ENCODE results near the gene ARID5A.

The ARID5A gene

GRCh38 chr2:96499061-96499960 lies 37.2 kb upstream of the ARID5A start:
- FAIRE-seq (no peak), DNase-seq (ENCODE audit: insufficient read length, low spot score) (no peak)
- TF ChIP-seq POU2F2 (IDR thresholded peaks at IDR 0.05; ENCODE audit: low read depth, low read length) (no peak), POLR2A (IDR thresholded peaks at IDR 0.05; ENCODE audit: low read depth, low read length) (no peak), PAX5 (IDR thresholded peaks at IDR 0.05; ENCODE audit: insufficient read depth, low read length, severe bottlenecking) (no peak)

GRCh38 chr2:96500385-96501066 lies 36.0 kb upstream of the ARID5A start:
- DNase-seq (ENCODE audit: insufficient read length, low spot score), result no peak
- FAIRE-seq, result no peak
- TF ChIP-seq POU2F2 (IDR thresholded peaks at IDR 0.05; ENCODE audit: low read depth, low read length) (no peak), POLR2AphosphoS5 (IDR thresholded peaks at IDR 0.05; ENCODE audit: low read depth, low read length) (no peak), PAX5 (IDR thresholded peaks at IDR 0.05; ENCODE audit: insufficient read depth, low read length, severe bottlenecking) (no peak), POLR2A (IDR thresholded peaks at IDR 0.05; ENCODE audit: low read depth, low read length) (no peak), TAF1 (IDR thresholded peaks at IDR 0.05; ENCODE audit: low read depth, low read length) (no peak), SPI1 (IDR thresholded peaks at IDR 0.05; ENCODE audit: low read depth, low read length) (no peak)

- no peak for TF ChIP-seq TAF1 (IDR thresholded peaks at IDR 0.05; ENCODE audit: low read depth, low read length)
- TF ChIP-seq POU2F2 (IDR thresholded peaks at IDR 0.05; ENCODE audit: low read depth, low read length), result no peak
- no peak for TF ChIP-seq SPI1 (IDR thresholded peaks at IDR 0.05; ENCODE audit: low read depth, low read length)
- TF ChIP-seq PAX5 (IDR thresholded peaks at IDR 0.05; ENCODE audit: insufficient read depth, low read length, severe bottlenecking), result no peak
- no peak for TF ChIP-seq POLR2A (IDR thresholded peaks at IDR 0.05; ENCODE audit: low read depth, low read length)
- no peak for TF ChIP-seq POLR2AphosphoS5 (IDR thresholded peaks at IDR 0.05; ENCODE audit: low read depth, low read length)
- FAIRE-seq (no peak), DNase-seq (ENCODE audit: insufficient read length, low spot score) (peak; percentile 42)
These were observed 35.1 kb upstream of the ARID5A start for GRCh38 chr2:96501471-96501874.

- TF ChIP-seq POLR2AphosphoS5 (IDR thresholded peaks at IDR 0.05; ENCODE audit: low read depth, low read length), result no peak
- no peak for TF ChIP-seq POU2F2 (IDR thresholded peaks at IDR 0.05; ENCODE audit: low read depth, low read length)
- DNase-seq (ENCODE audit: insufficient read length, low spot score), result no peak
- peak; percentile 75 for FAIRE-seq
These were observed 34.4 kb upstream of the ARID5A start for GRCh38 chr2:96501886-96502810.

- DNase-seq (ENCODE audit: insufficient read length, low spot score) (no peak), FAIRE-seq (no peak)
- no peak for TF ChIP-seq POU2F2 (IDR thresholded peaks at IDR 0.05; ENCODE audit: low read depth, low read length)
- no peak for TF ChIP-seq TAF1 (IDR thresholded peaks at IDR 0.05; ENCODE audit: low read depth, low read length)
- TF ChIP-seq POLR2AphosphoS5 (IDR thresholded peaks at IDR 0.05; ENCODE audit: low read depth, low read length), result no peak
- no peak for TF ChIP-seq PAX5 (IDR thresholded peaks at IDR 0.05; ENCODE audit: insufficient read depth, low read length, severe bottlenecking)
- no peak for TF ChIP-seq POLR2A (IDR thresholded peaks at IDR 0.05; ENCODE audit: low read depth, low read length)
- no peak for TF ChIP-seq SPI1 (IDR thresholded peaks at IDR 0.05; ENCODE audit: low read depth, low read length)
These were observed 33.5 kb upstream of the ARID5A start for GRCh38 chr2:96502891-96503636.

GRCh38 chr2:96503637-96504243 lies 32.8 kb upstream of the ARID5A start:
- DNase-seq (ENCODE audit: insufficient read length, low spot score) (no peak), FAIRE-seq (no peak)
- TF ChIP-seq PAX5 (IDR thresholded peaks at IDR 0.05; ENCODE audit: insufficient read depth, low read length, severe bottlenecking) (no peak), POLR2AphosphoS5 (IDR thresholded peaks at IDR 0.05; ENCODE audit: low read depth, low read length) (no peak), SPI1 (IDR thresholded peaks at IDR 0.05; ENCODE audit: low read depth, low read length) (no peak), POU2F2 (IDR thresholded peaks at IDR 0.05; ENCODE audit: low read depth, low read length) (no peak), TAF1 (IDR thresholded peaks at IDR 0.05; ENCODE audit: low read depth, low read length) (no peak), POLR2A (IDR thresholded peaks at IDR 0.05; ENCODE audit: low read depth, low read length) (no peak)

GRCh38 chr2:96505231-96505889 lies 31.2 kb upstream of the ARID5A start, which contains the start of gene NEURL3:
TSS of gene NEURL3 (minus strand) at chr2:96505357. CDS start at chr2:96505286, 71 bp downstream.
- TF ChIP-seq SPI1 (IDR thresholded peaks at IDR 0.05; ENCODE audit: low read depth, low read length) (no peak), POLR2A (IDR thresholded peaks at IDR 0.05; ENCODE audit: low read depth, low read length) (no peak), PAX5 (IDR thresholded peaks at IDR 0.05; ENCODE audit: insufficient read depth, low read length, severe bottlenecking) (no peak), POU2F2 (IDR thresholded peaks at IDR 0.05; ENCODE audit: low read depth, low read length) (no peak), TAF1 (IDR thresholded peaks at IDR 0.05; ENCODE audit: low read depth, low read length) (no peak), POLR2AphosphoS5 (IDR thresholded peaks at IDR 0.05; ENCODE audit: low read depth, low read length) (no peak)
- FAIRE-seq, result no peak
- DNase-seq (ENCODE audit: insufficient read length, low spot score), result no peak
